H1 (cell line): ENCODE results near the gene LRRC8D. TPM values are rescaled to one million over a fixed set of nuclear protein-coding genes. Genes with fewer than 3 reads are reported as not detected.

ENCODE experiments used
- NRF1 ChIP-seq: IDR thresholded peaks from 2 replicates; pipeline ENCODE4 v1.6.1; 2011; ENCODE audit warnings: mild to moderate bottlenecking, low read depth, low read length, improper control_type of control experiment
- POLR2A ChIP-seq, 2 experiments: IDR thresholded peaks; 1 replicate in 1 of 2; 2 replicates in 1 of 2; pipeline ENCODE4 v1.6.1; 2011; ENCODE audit warnings: low read depth in 2 of 2, low read length in 2 of 2, mild to moderate bottlenecking in 2 of 2; ENCODE audit errors: control extremely low read depth in 1 of 2
- SIRT6 ChIP-seq: IDR thresholded peaks from one replicate; pipeline ENCODE4 v1.7.1; 2012; ENCODE audit warnings: low read length, inconsistent platforms
- polyA plus RNA-seq, 7 experiments: library from polyadenylated mRNA; depleted of rRNA in 3 of 7; stranded (reverse) in 5 of 7; unstranded in 2 of 7; fragments of >200 nt in 5 of 7; fragments of 200-250 nt in 2 of 7; gene quantifications; 1 replicate in 5 of 7; 2 replicates in 1 of 7; 4 replicates in 1 of 7; pipeline versions ENCODE4 v1.2.1 to v1.2.3, GENCODE V29; 2011 to 2013; ENCODE audit warnings: missing spikeins in 2 of 7, mixed read lengths in 2 of 7
- total RNA-seq: library from RNA; stranded (reverse); fragmentation: NEBNext Ultra II Directional; extraction: Animal tissue kit (Norgen Biotek cat#: 25700); gene quantifications from 2 replicates; pipeline ENCODE4 v1.2.1, GENCODE V29; 2021

The LRRC8D gene
- total and polyA plus RNA-seq, 2 of the 8 experiments (the other 6 are each of a cell fraction or from before 2014, with no cell fraction given), result 42.0 to 58.5 TPM

- no peak for TF ChIP-seq SIRT6
- TF ChIP-seq POLR2A (IDR thresholded peaks at IDR 0.05; ENCODE audit: control extremely low read depth in 1 of 2, low read depth in 2 of 2, low read length in 2 of 2), result no peak
- no peak for TF ChIP-seq NRF1
These were observed 18.8 kb upstream of the LRRC8D start (continued) for GRCh38 chr1:89802051-89802450.
